H9 (cell line): ENCODE results near the gene ENDOV. TPM values are rescaled to one million over a fixed set of nuclear protein-coding genes. Genes with fewer than 3 reads are reported as not detected.

Source experiments
- DNase-seq: peaks from one replicate; pipeline ENCODE4 v3.0.0-alpha.2; 2017
- H2AFZ ChIP-seq: one replicate; pipeline ENCODE4 v1.6.1; 2013; ENCODE audit warnings: mild to moderate bottlenecking, low read length, control low read depth, moderate library complexity
- H2AK5ac ChIP-seq: 2 replicates; pipeline ENCODE4 v1.6.1; 2013; ENCODE audit warnings: low read length, control low read depth, mixed read lengths; ENCODE audit not compliant: insufficient read length
- H2BK120ac ChIP-seq: one replicate; pipeline ENCODE4 v1.6.1; 2013; ENCODE audit warnings: low read depth, mild to moderate bottlenecking, low read length, control low read depth, inconsistent platforms; ENCODE audit not compliant: poor library complexity, severe bottlenecking
- H2BK12ac ChIP-seq: 2 replicates; pipeline ENCODE4 v1.6.1; 2013; ENCODE audit warnings: low read length, control low read depth, mixed read lengths, low read depth; ENCODE audit not compliant: insufficient read length
- H2BK15ac ChIP-seq: 2 replicates; pipeline ENCODE4 v1.6.1; 2013; ENCODE audit warnings: low read depth, low read length, control low read depth
- H2BK20ac ChIP-seq: one replicate; pipeline ENCODE4 v1.6.1; 2013; ENCODE audit warnings: low read depth, mild to moderate bottlenecking, low read length, control low read depth, inconsistent platforms; ENCODE audit not compliant: poor library complexity, severe bottlenecking
- H2BK5ac ChIP-seq: 2 replicates; pipeline ENCODE4 v1.6.1; 2013; ENCODE audit warnings: low read length, control low read depth, mixed read lengths; ENCODE audit not compliant: insufficient read length
- H3K14ac ChIP-seq: 2 replicates; pipeline ENCODE4 v1.6.1; 2013; ENCODE audit warnings: low read length, control low read depth; ENCODE audit not compliant: insufficient read depth
- H3K18ac ChIP-seq: 2 replicates; pipeline ENCODE4 v1.6.1; 2013; ENCODE audit warnings: low read depth, mild to moderate bottlenecking, mixed read lengths, low read length, control low read depth; ENCODE audit not compliant: insufficient read length
- H3K23ac ChIP-seq: 2 replicates; pipeline ENCODE4 v1.6.1; 2013; ENCODE audit warnings: low read length, control low read depth, mixed read lengths, low read depth; ENCODE audit not compliant: insufficient read length
- H3K23me2 ChIP-seq: 2 replicates; pipeline ENCODE4 v1.6.1; 2013; ENCODE audit warnings: low read depth, mild to moderate bottlenecking, mixed read lengths, low read length, control low read depth; ENCODE audit not compliant: insufficient read length, poor library complexity, severe bottlenecking
- H3K27ac ChIP-seq: 2 replicates; pipeline ENCODE4 v1.5.1; 2013; ENCODE audit warnings: low read length, control low read depth, mixed read lengths, low read depth; ENCODE audit not compliant: insufficient read length
- H3K27me3 ChIP-seq: 2 replicates; pipeline ENCODE4 v1.6.1; 2013; ENCODE audit warnings: low read length, control low read depth, inconsistent platforms; ENCODE audit not compliant: insufficient read depth
- H3K4ac ChIP-seq: 2 replicates; pipeline ENCODE4 v1.6.1; 2013; ENCODE audit warnings: low read depth, mild to moderate bottlenecking, control low read depth, inconsistent platforms, low read length, moderate library complexity
- H3K4me1 ChIP-seq: 2 replicates; pipeline ENCODE4 v1.6.1; 2013; ENCODE audit warnings: low read length, control low read depth, inconsistent platforms; ENCODE audit not compliant: insufficient read depth
- H3K4me2 ChIP-seq: 2 replicates; pipeline ENCODE4 v1.6.1; 2013; ENCODE audit warnings: low read length, control low read depth, mixed read lengths; ENCODE audit not compliant: insufficient read length, insufficient read depth
- H3K56ac ChIP-seq: 2 replicates; pipeline ENCODE4 v1.6.1; 2013; ENCODE audit warnings: low read depth, mild to moderate bottlenecking, mixed read lengths, low read length, control low read depth; ENCODE audit not compliant: insufficient read length
- H3K79me1 ChIP-seq: 2 replicates; pipeline ENCODE4 v1.6.1; 2013; ENCODE audit warnings: low read depth, mild to moderate bottlenecking, moderate library complexity, low read length, control low read depth, inconsistent platforms; ENCODE audit not compliant: insufficient read depth, poor library complexity, severe bottlenecking
- H3K79me2 ChIP-seq: 2 replicates; pipeline ENCODE4 v1.6.1; 2013; ENCODE audit warnings: low read length, control low read depth, inconsistent platforms; ENCODE audit not compliant: insufficient read depth
- H3K9ac ChIP-seq: 2 replicates; pipeline ENCODE4 v1.6.1; 2013; ENCODE audit warnings: low read length, control low read depth, mixed read lengths; ENCODE audit not compliant: insufficient read length; ENCODE audit errors: extremely low read depth
- H3K9me3 ChIP-seq: one replicate; pipeline ENCODE4 v1.6.1; 2013; ENCODE audit warnings: low read depth, low read length, inconsistent platforms; ENCODE audit not compliant: control insufficient read depth
- H3T11ph ChIP-seq: one replicate; pipeline ENCODE4 v1.6.1; 2013; ENCODE audit warnings: mild to moderate bottlenecking, low read length, control low read depth, inconsistent platforms
- H4K20me1 ChIP-seq: one replicate; pipeline ENCODE4 v1.6.1; 2013; ENCODE audit not compliant: control insufficient read depth, insufficient read length, insufficient read depth
- H4K5ac ChIP-seq: 2 replicates; pipeline ENCODE4 v1.6.1; 2013; ENCODE audit warnings: low read depth, mild to moderate bottlenecking, mixed read lengths, low read length, control low read depth; ENCODE audit not compliant: insufficient read length
- H4K8ac ChIP-seq: replicated peaks from 2 replicates; pipeline ENCODE4 v1.6.1; 2013; ENCODE audit warnings: low read length, control low read depth, mixed read lengths, low read depth; ENCODE audit not compliant: insufficient read length
- H4K91ac ChIP-seq: 2 replicates; pipeline ENCODE4 v1.6.1; 2013; ENCODE audit warnings: low read depth, mild to moderate bottlenecking, moderate library complexity, mixed read lengths, low read length, control low read depth; ENCODE audit not compliant: insufficient read length
- H3K27ac Mint-ChIP-seq, 3 experiments: 2 replicates in 2 of 3; 3 replicates in 1 of 3; pipeline ENCODE4 v1.8.0; 2020 to 2021; ENCODE audit warnings: mixed read lengths in 3 of 3, mild to moderate bottlenecking in 1 of 3, moderate library complexity in 1 of 3
- H3K27me3 Mint-ChIP-seq: 2 replicates; pipeline ENCODE4 v1.8.0; 2021; ENCODE audit warnings: low read depth, mild to moderate bottlenecking, moderate library complexity, mixed read lengths
- H3K36me3 Mint-ChIP-seq, 3 experiments: 2 replicates in 2 of 3; 3 replicates in 1 of 3; pipeline ENCODE4 v1.8.0; 2020 to 2021; ENCODE audit warnings: low read depth in 3 of 3, mixed read lengths in 3 of 3; ENCODE audit not compliant: insufficient read depth in 1 of 3
- H3K4me1 Mint-ChIP-seq, 2 experiments: 2 replicates each; pipeline ENCODE4 v1.8.0; 2020; ENCODE audit warnings: mixed read lengths in 2 of 2
- H3K4me3 Mint-ChIP-seq, 2 experiments: 2 replicates in 1 of 2; 3 replicates in 1 of 2; pipeline ENCODE4 v1.8.0; 2020 to 2021; ENCODE audit warnings: mild to moderate bottlenecking in 2 of 2, mixed read lengths in 2 of 2, moderate library complexity in 1 of 2
- H3K9me3 Mint-ChIP-seq, 2 experiments: 2 replicates in 1 of 2; 3 replicates in 1 of 2; pipeline ENCODE4 v1.8.0; 2020; ENCODE audit warnings: mild to moderate bottlenecking in 2 of 2, mixed read lengths in 2 of 2, moderate library complexity in 1 of 2
- CTCF ChIP-seq: fragments of 200-600 bp; sonication (generic); conservative IDR thresholded peaks from 3 replicates; pipeline ENCODE4 v1.8.0; 2021; ENCODE audit warnings: antibody characterized with exemption, mild to moderate bottlenecking
- WGBS: extraction: QIAGEN DNeasy Blood & Tissue Kit; methylation state at CpG from one replicate; pipeline ENCODE4 v1.1.7; 2013; ENCODE audit warnings: missing lambda C conversion rate, low lambda C conversion rate, mixed read lengths; ENCODE audit not compliant: insufficient read length; ENCODE audit errors: extremely low coverage; 5-methylcytosine and 5-hydroxymethylcytosine counted together
- total RNA-seq: library from RNA; stranded (reverse); gene quantifications from 2 replicates; pipeline ENCODE4 v1.2.1, GENCODE V29; 2021

ENDOV gene
- total RNA-seq, 1 experiment from 2014 or later, result 17.1 TPM

DNA sequence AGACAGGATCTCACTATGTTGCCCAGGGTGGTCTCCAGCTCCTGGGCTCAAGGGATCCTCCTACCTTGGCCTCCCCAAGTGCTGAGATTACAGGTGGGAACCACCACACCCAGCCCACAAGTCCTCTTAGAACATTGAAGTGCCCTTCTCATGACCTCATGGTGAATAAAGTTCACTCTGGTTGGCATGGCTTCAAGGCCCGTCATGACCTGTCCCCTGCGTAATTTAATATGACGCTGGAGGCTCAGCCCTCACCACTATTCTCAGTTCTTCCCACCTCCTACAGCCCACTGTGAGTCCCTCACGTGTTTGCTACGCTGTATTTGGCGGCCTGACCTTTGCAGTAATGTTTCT is 1.9 kb downstream of the ENDOV start:
- Mint-ChIP-seq H3K36me3 (peaks cover 2 to 12% (median 12%) of the 10 kb centered on the region in 3 experiments; a peak in 3 of 7 replicates), H3K27me3 (peaks cover 27% of the 10 kb centered on the region), H3K9me3 (no peaks in the 10 kb centered on the region; a peak in 1 of 5 replicates), H3K4me3 (peak overlapping the region; percentile 49 to 93), H3K27ac (no peak overlapping the region), H3K4me1 (peaks cover 10 to 18% of the 10 kb centered on the region in 2 experiments)
- TF ChIP-seq CTCF, result no peak
- DNase-seq, result no peak
- no peak overlapping the region for H2BK12ac ChIP-seq
- no peak overlapping the region for H4K5ac ChIP-seq
- H3K23me2 ChIP-seq, result peaks cover 9% of the 10 kb centered on the region
- no peak overlapping the region for H3K56ac ChIP-seq
- no peak overlapping the region for H3T11ph ChIP-seq
- no peak overlapping the region for H4K8ac ChIP-seq
- H3K79me2 ChIP-seq, result no peaks in the 10 kb centered on the region
- no CpG with 5 or more reads among the region's 6 CpGs for WGBS
- no peak overlapping the region for H3K18ac ChIP-seq
- no peaks in the 10 kb centered on the region for H3K9me3 ChIP-seq
- no peak overlapping the region for H2AK5ac ChIP-seq
- H2BK120ac ChIP-seq, result no peak overlapping the region
- no peaks in the 10 kb centered on the region; the same call in 1 of the 2 replicates for H3K4me1 ChIP-seq
- H2BK5ac ChIP-seq, result no peak overlapping the region
- no peak overlapping the region for H3K4me2 ChIP-seq
- no peak overlapping the region for H3K9ac ChIP-seq
- no peak overlapping the region for H2AFZ ChIP-seq
- H4K20me1 ChIP-seq, result no peaks in the 10 kb centered on the region
- no peak overlapping the region for H3K4ac ChIP-seq
- no peaks in the 10 kb centered on the region for H3K79me1 ChIP-seq
- no peak overlapping the region for H2BK15ac ChIP-seq
- no peak overlapping the region for H4K91ac ChIP-seq
- no peak overlapping the region for H2BK20ac ChIP-seq
- H3K14ac ChIP-seq, result no peak overlapping the region
- no peak overlapping the region for H3K27ac ChIP-seq
- no peaks in the 10 kb centered on the region; the same call in 1 of the 2 replicates for H3K27me3 ChIP-seq
- H3K23ac ChIP-seq, result no peak overlapping the region
